K562 (cell line): Measurements from ENCODE around the gene NGDN. TPM values are rescaled to one million over a fixed set of nuclear protein-coding genes. Genes with fewer than 3 reads are reported as not detected.

ENCODE experiments used
- ATAC-seq: fragments of 200-7000 bp; cut with Tn5 transposase; 3 replicates; pipeline ENCODE4 v1.9.1; 2020; ENCODE audit warnings: moderate library complexity
- BruUV-seq: library from RNA; stranded (reverse); fragments of 400-500 nt; replicated peaks from 2 replicates; lab custom pipeline; 2021; lab: Mats Ljungman, UMichigan
- CTCF ChIA-PET: fragments of 300-600 bp; formaldehyde crosslinking; extraction: SDS; loops from one replicate; lab custom pipeline; 2021; ENCODE audit warnings: low intra/inter-chr PET ratio; lab: Yijun Ruan, JAX
- POLR2A ChIA-PET: fragments of 300-600, 350-650 bp; sonication (Branson Sonifier 250); formaldehyde crosslinking; extraction: SDS; loops from one replicate; lab custom pipeline; 2021; ENCODE audit warnings: antibody characterized with exemption, inconsistent platforms; lab: Yijun Ruan, JAX
- DNase-seq, 4 experiments: peaks; one replicate each; pipeline versions ENCODE4 v3.0.0 to v3.0.0-alpha.2; 2011 to 2018; ENCODE audit warnings: low spot score in 3 of 4, mixed read lengths in 3 of 4; ENCODE audit errors: extremely low read depth in 1 of 4
- FAIRE-seq: peaks from 2 replicates; lab custom pipeline; 2011; peaks lifted over from hg19 to GRCh38; lab: Jason Lieb, UNC
- H2AFZ ChIP-seq: 2 replicates; pipeline ENCODE4 v1.6.0; 2011; ENCODE audit warnings: low read depth, low read length, control low read depth, inconsistent platforms
- H3K27ac ChIP-seq: fragments of 200-600 bp; 3 replicates; pipeline ENCODE4 v1.8.0; 2011; ENCODE audit warnings: low read depth, mild to moderate bottlenecking, control low read depth, inconsistent platforms, low read length, moderate library complexity, mixed read lengths; ENCODE audit errors: extremely low read depth
- H3K27me3 ChIP-seq, 2 experiments: fragments of 300-600 bp in 1 of 2; 2 replicates in 1 of 2; 3 replicates in 1 of 2; pipeline versions ENCODE4 v1.6.0 to v1.8.0; 2011; ENCODE audit warnings: inconsistent platforms in 2 of 2, low read length in 2 of 2, mild to moderate bottlenecking in 1 of 2, mixed read lengths in 1 of 2, moderate library complexity in 1 of 2; ENCODE audit not compliant: control insufficient read depth in 2 of 2, insufficient read depth in 2 of 2
- H3K36me3 ChIP-seq: fragments of 300-600 bp; 3 replicates; pipeline ENCODE4 v1.8.0; 2011; ENCODE audit warnings: mild to moderate bottlenecking, low read length, inconsistent platforms; ENCODE audit not compliant: control insufficient read depth, insufficient read depth
- H3K4me1 ChIP-seq, 2 experiments: fragments of 200-600 bp in 1 of 2; replicated peaks in 1 of 2; 2 replicates in 1 of 2; 3 replicates in 1 of 2; pipeline versions ENCODE4 v1.5.1 to v1.8.0; 2011; ENCODE audit warnings: inconsistent platforms in 2 of 2, low read length in 2 of 2, mild to moderate bottlenecking in 1 of 2, mixed read lengths in 1 of 2, moderate library complexity in 1 of 2; ENCODE audit not compliant: control insufficient read depth in 2 of 2, insufficient read depth in 2 of 2
- H3K4me2 ChIP-seq: 2 replicates; pipeline ENCODE4 v1.6.1; 2011; ENCODE audit warnings: low read length, control low read depth, inconsistent platforms, mixed read lengths; ENCODE audit not compliant: insufficient read depth
- H3K4me3 ChIP-seq: fragments of 200-600 bp; sonication (generic), shearing (Covaris generic); 2 replicates; pipeline ENCODE4 v1.5.1; 2016; ENCODE audit warnings: control low read depth, inconsistent platforms
- H3K79me2 ChIP-seq: fragments of 200-600 bp; 3 replicates; pipeline ENCODE4 v1.8.0; 2011; ENCODE audit warnings: low read length, inconsistent platforms; ENCODE audit not compliant: control insufficient read depth, insufficient read depth
- H3K9ac ChIP-seq, 2 experiments: 2 replicates each; pipeline versions ENCODE4 v1.6.0 to v1.6.1; 2011; ENCODE audit warnings: low read depth in 2 of 2, low read length in 2 of 2, control low read depth in 1 of 2, inconsistent platforms in 1 of 2, mild to moderate bottlenecking in 1 of 2, mixed read lengths in 1 of 2; ENCODE audit not compliant: insufficient read depth in 1 of 2
- H3K9me1 ChIP-seq: one replicate; pipeline ENCODE4 v1.6.0; 2011; ENCODE audit warnings: inconsistent platforms, mild to moderate bottlenecking, low read length, moderate library complexity; ENCODE audit not compliant: control insufficient read depth, insufficient read depth
- H3K9me3 ChIP-seq: replicated peaks from 2 replicates; pipeline ENCODE4 v1.5.1; 2011; ENCODE audit warnings: low read depth, low read length, inconsistent platforms; ENCODE audit not compliant: control insufficient read depth, insufficient read depth
- H4K20me1 ChIP-seq: replicated peaks from 2 replicates; pipeline ENCODE4 v1.6.1; 2011; ENCODE audit warnings: low read length, inconsistent platforms, mixed read lengths; ENCODE audit not compliant: control insufficient read depth, insufficient read depth
- CREB1 ChIP-seq, 2 experiments: sonication (generic) in 1 of 2; formaldehyde crosslinking in 1 of 2; IDR thresholded peaks; 2 replicates each; pipeline versions ENCODE4 v1.6.1 to v1.8.0; 2012 to 2022; ENCODE audit warnings: inconsistent platforms in 1 of 2, mild to moderate bottlenecking in 1 of 2, missing genetic modification reagents in 1 of 2, moderate library complexity in 1 of 2
- FOXK1 ChIP-seq: sonication (generic); formaldehyde crosslinking; IDR thresholded peaks from 2 replicates; pipeline ENCODE4 v1.8.0; 2022; ENCODE audit warnings: missing genetic modification reagents, mild to moderate bottlenecking, borderline replicate concordance
- HDAC6 ChIP-seq: IDR thresholded peaks from 2 replicates; pipeline ENCODE4 v1.6.1; 2012; ENCODE audit warnings: low read depth, mild to moderate bottlenecking, control low read depth, inconsistent platforms, low read length, moderate library complexity
- HNRNPUL1 ChIP-seq: fragments of 200-400 bp; formaldehyde crosslinking; IDR thresholded peaks from 2 replicates; pipeline ENCODE4 v1.6.1; 2017; ENCODE audit warnings: low read length
- IFI16 ChIP-seq: fragments of 250-450 bp; sonication (Bioruptor Pico); IDR thresholded peaks from 2 replicates; pipeline ENCODE4 v2.1.2; 2022; ENCODE audit warnings: mild to moderate bottlenecking, inconsistent platforms
- MTA2 ChIP-seq: fragments of 450-650 bp; IDR thresholded peaks from 2 replicates; pipeline ENCODE4 v1.6.1; 2016; ENCODE audit warnings: low read depth
- PRMT5 ChIP-seq: sonication (generic); formaldehyde crosslinking; IDR thresholded peaks from 2 replicates; pipeline ENCODE4 v1.5.0; 2020; ENCODE audit warnings: missing genetic modification reagents
- ZNF146 ChIP-seq: IDR thresholded peaks from one replicate; pipeline ENCODE4 v1.6.1; 2018; ENCODE audit warnings: missing compliant biosample characterization; ENCODE audit not compliant: unreplicated experiment
- ZNF408 ChIP-seq: fragments of 250-450 bp; sonication (Bioruptor Pico); IDR thresholded peaks from 2 replicates; pipeline ENCODE4 v1.4.0; 2020; ENCODE audit warnings: low read depth, mild to moderate bottlenecking, moderate library complexity
- ZNF57 ChIP-seq: fragments of 450-650 bp; formaldehyde crosslinking; IDR thresholded peaks from 2 replicates; pipeline ENCODE4 v1.4.0; 2020; ENCODE audit warnings: mild to moderate bottlenecking, moderate library complexity
- WGBS: fragments of 100-300 bp; shearing (Covaris generic); methylation state at CpG from one replicate; pipeline ENCODE4 v1.1.6; 2016; ENCODE audit warnings: low coverage, mixed read lengths; ENCODE audit not compliant: insufficient coverage; ENCODE audit errors: missing lambda C conversion rate; 5-methylcytosine and 5-hydroxymethylcytosine counted together
- in situ Hi-C: fragments of 300-500 bp; cut with MboI; formaldehyde crosslinking; loops from 4 replicates; pipeline ENCODE4 v1.15.0; 2018; ENCODE audit warnings: inconsistent platforms, mixed read lengths
- intact Hi-C: fragments of 100-400 bp; cut with micrococcal nuclease; formaldehyde crosslinking; loops from 2 replicates; pipeline ENCODE4 v1.14.2; 2022
- polyA plus RNA-seq, 8 experiments: library from polyadenylated mRNA; depleted of rRNA in 4 of 8; stranded (reverse) in 5 of 8; unstranded in 3 of 8; fragments of >200 nt; fragmentation: Nextera tagmentation in 2 of 8; fragmentation: Illumina TruSeq in 1 of 8; extraction: Ambion mirVana in 2 of 8; extraction: Trizol in 1 of 8; gene quantifications; 2 replicates each; pipeline versions ENCODE4 v1.2.1 to v1.2.3, GENCODE V29; 2011 to 2014; ENCODE audit warnings: inconsistent platforms in 1 of 8, missing spikeins in 1 of 8
- total RNA-seq, 7 experiments: library from RNA; depleted of rRNA in 6 of 7; stranded (reverse); fragments of >200 nt in 6 of 7; fragmentation: Illumina TruSeq in 2 of 7; extraction: Trizol in 2 of 7; gene quantifications; 2 replicates each; pipeline versions ENCODE4 v1.2.1 to v1.2.3, GENCODE V29; 2011 to 2021; ENCODE audit warnings: low replicate concordance in 1 of 7
- TF ChIP-seq, protein P1 (sequence below): fragments of 450-650 bp; IDR thresholded peaks from 2 replicates; pipeline ENCODE4 v1.7.1; 2018; ENCODE audit warnings: mild to moderate bottlenecking, low read depth; ENCODE audit not compliant: partially characterized antibody

Gene NGDN
- total and polyA plus RNA-seq, 9 of the 15 experiments (the other 6 are each of a cell fraction or from before 2014, with no cell fraction given), result 42.9 to 195 (median 74.9) TPM

GRCh38 chr14:23445773-23446172 lies 23.7 kb upstream of the NGDN start:
- POLR2A ChIA-PET, result no interaction called here
- H3K27ac ChIP-seq, result no peak overlapping the region
- CTCF ChIA-PET, result no interaction called here
- in situ Hi-C loops, result no loop called here
- no peaks in the 10 kb centered on the region for H3K79me2 ChIP-seq
- ATAC-seq (no peak), DNase-seq (no peak), FAIRE-seq (no peak)
- no peaks in the 10 kb centered on the region for H3K36me3 ChIP-seq
- H3K4me1 ChIP-seq, result peaks cover 9 to 12% of the 10 kb centered on the region in 2 experiments; a peak in 4 of 5 replicates
- BruUV-seq, result no TSS peak
- H3K27me3 ChIP-seq, result no peaks in the 10 kb centered on the region
- no peaks in the 10 kb centered on the region for H3K9me3 ChIP-seq
- 33% methylated on average over 3 of the region's 4 CpGs for WGBS
- TF ChIP-seq, protein P1, sequence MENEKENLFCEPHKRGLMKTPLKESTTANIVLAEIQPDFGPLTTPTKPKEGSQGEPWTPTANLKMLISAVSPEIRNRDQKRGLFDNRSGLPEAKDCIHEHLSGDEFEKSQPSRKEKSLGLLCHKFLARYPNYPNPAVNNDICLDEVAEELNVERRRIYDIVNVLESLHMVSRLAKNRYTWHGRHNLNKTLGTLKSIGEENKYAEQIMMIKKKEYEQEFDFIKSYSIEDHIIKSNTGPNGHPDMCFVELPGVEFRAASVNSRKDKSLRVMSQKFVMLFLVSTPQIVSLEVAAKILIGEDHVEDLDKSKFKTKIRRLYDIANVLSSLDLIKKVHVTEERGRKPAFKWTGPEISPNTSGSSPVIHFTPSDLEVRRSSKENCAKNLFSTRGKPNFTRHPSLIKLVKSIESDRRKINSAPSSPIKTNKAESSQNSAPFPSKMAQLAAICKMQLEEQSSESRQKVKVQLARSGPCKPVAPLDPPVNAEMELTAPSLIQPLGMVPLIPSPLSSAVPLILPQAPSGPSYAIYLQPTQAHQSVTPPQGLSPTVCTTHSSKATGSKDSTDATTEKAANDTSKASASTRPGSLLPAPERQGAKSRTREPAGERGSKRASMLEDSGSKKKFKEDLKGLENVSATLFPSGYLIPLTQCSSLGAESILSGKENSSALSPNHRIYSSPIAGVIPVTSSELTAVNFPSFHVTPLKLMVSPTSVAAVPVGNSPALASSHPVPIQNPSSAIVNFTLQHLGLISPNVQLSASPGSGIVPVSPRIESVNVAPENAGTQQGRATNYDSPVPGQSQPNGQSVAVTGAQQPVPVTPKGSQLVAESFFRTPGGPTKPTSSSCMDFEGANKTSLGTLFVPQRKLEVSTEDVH, result no peak
- TF ChIP-seq CREB1 (IDR thresholded peaks at IDR 0.05), result no peak
- TF ChIP-seq CREB1 (CRISPR knock-in tag; IDR thresholded peaks at IDR 0.05), result no peak
- no peak for TF ChIP-seq HDAC6
- no peak for TF ChIP-seq FOXK1 (CRISPR knock-in tag)
- no peak for TF ChIP-seq ZNF146 (CRISPR knock-in tag)
- no peak for TF ChIP-seq ZNF57 (CRISPR knock-in tag)
- no peak for TF ChIP-seq MTA2
- TF ChIP-seq HNRNPUL1, result no peak
- no peak for TF ChIP-seq IFI16 (CRISPR knock-in tag)
- no peak for TF ChIP-seq PRMT5 (CRISPR knock-in tag)
- no peak for TF ChIP-seq ZNF408 (CRISPR knock-in tag)
- TF ChIP-seq, all 486 proteins: peak for 0
- H2AFZ ChIP-seq, result no peak overlapping the region
- H4K20me1 ChIP-seq, result no peaks in the 10 kb centered on the region
- intact Hi-C loops, result no loop called here
- H3K9ac ChIP-seq, result no peak overlapping the region
- no peak overlapping the region for H3K4me2 ChIP-seq
- no peak overlapping the region for H3K4me3 ChIP-seq
- no peaks in the 10 kb centered on the region for H3K9me1 ChIP-seq
